Stimulated activated CD4-positive, alpha-beta T cell treated with anti-CD3 and anti-CD28 coated beads, Interleukin-4, amount 100 ng/mL, for 4 hours (primary cell): ENCODE data around the gene SH2D6.
"Not testable (repeated sequence)": the region's sequence is repeated elsewhere in the genome, so short reads cannot be mapped to it uniquely, and the experiment has no call there.

Experiments used
- DNase-seq, 2 experiments: peaks; one replicate each; pipeline ENCODE4 v3.0.0-alpha.2; 2020

The SH2D6 gene

GRCh38 chr2:85472261-85472660 is 53.7 kb downstream of the SH2D6 start:
- no peak for DNase-seq

- DNase-seq = no peak
Measured at GRCh38 chr2:85475799-85476490, 57.4 kb downstream of the SH2D6 start.

- DNase-seq = no peak
Measured at GRCh38 chr2:85476624-85477023, 58.1 kb downstream of the SH2D6 start.

- no peak for DNase-seq
Measured at GRCh38 chr2:85477884-85478283, 59.4 kb downstream of the SH2D6 start.

GRCh38 chr2:85481818-85482777 is 63.6 kb downstream of the SH2D6 start:
- no peak for DNase-seq

GRCh38 chr2:85484615-85485014 is 66.1 kb downstream of the SH2D6 start:
- DNase-seq = not testable (repeated sequence)

- no peak for DNase-seq
Measured at GRCh38 chr2:85485815-85486214, 67.3 kb downstream of the SH2D6 start.
